ENCODE results near the gene NOL4L.

DNA sequence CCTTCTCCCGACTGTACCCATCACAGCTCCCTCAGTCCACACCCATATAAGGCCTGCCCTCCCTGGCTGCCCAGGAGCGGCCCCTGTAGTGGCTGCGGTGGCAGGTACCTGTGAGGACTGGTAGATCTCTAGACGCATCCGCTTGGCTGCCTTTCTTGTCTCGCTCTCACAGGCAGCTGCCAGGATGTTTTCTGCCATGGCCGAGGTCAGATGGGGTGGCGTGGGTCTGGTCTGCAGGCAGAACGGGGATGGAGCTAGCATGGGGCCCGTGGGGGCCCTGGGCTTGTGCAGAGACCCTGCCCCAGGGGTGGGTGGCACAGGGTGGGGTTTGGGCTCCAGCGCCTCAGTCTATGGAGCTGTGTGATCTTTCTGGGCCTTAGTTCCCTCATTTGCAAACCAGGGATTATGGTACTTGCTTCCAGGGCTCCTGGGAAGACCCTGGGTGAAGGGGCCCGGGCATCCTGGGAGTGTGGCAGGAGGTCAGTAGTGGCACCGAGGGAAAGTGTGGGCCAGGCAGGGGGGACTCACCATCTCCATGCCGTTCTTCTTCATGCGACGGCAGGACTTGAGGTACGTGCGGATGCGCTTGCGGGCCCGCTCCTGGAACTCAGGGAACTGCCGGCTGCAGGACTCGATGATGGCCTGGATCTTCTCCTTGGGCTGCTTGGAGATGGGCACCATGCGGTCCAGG is 132.2 kb downstream of the NOL4L start:
- TF ChIP-seq, protein P1, sequence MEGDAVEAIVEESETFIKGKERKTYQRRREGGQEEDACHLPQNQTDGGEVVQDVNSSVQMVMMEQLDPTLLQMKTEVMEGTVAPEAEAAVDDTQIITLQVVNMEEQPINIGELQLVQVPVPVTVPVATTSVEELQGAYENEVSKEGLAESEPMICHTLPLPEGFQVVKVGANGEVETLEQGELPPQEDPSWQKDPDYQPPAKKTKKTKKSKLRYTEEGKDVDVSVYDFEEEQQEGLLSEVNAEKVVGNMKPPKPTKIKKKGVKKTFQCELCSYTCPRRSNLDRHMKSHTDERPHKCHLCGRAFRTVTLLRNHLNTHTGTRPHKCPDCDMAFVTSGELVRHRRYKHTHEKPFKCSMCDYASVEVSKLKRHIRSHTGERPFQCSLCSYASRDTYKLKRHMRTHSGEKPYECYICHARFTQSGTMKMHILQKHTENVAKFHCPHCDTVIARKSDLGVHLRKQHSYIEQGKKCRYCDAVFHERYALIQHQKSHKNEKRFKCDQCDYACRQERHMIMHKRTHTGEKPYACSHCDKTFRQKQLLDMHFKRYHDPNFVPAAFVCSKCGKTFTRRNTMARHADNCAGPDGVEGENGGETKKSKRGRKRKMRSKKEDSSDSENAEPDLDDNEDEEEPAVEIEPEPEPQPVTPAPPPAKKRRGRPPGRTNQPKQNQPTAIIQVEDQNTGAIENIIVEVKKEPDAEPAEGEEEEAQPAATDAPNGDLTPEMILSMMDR (IDR thresholded peaks at IDR 0.05 in 8 of 11, conservative IDR thresholded peaks at IDR 0.05 in 3 of 11): no peak
- TF ChIP-seq POLR2A (IDR thresholded peaks at IDR 0.05): no peak
